ENCODE measurements around the gene ELF5. TPM values are rescaled to one million over a fixed set of nuclear protein-coding genes. Genes with fewer than 3 reads are reported as not detected.

Gene ELF5
- total and polyA plus RNA-seq, 2 of the 13 experiments (the other 11 are each of a cell fraction or from before 2014, with no cell fraction given), result 0.51 to 2.6 TPM

DNA sequence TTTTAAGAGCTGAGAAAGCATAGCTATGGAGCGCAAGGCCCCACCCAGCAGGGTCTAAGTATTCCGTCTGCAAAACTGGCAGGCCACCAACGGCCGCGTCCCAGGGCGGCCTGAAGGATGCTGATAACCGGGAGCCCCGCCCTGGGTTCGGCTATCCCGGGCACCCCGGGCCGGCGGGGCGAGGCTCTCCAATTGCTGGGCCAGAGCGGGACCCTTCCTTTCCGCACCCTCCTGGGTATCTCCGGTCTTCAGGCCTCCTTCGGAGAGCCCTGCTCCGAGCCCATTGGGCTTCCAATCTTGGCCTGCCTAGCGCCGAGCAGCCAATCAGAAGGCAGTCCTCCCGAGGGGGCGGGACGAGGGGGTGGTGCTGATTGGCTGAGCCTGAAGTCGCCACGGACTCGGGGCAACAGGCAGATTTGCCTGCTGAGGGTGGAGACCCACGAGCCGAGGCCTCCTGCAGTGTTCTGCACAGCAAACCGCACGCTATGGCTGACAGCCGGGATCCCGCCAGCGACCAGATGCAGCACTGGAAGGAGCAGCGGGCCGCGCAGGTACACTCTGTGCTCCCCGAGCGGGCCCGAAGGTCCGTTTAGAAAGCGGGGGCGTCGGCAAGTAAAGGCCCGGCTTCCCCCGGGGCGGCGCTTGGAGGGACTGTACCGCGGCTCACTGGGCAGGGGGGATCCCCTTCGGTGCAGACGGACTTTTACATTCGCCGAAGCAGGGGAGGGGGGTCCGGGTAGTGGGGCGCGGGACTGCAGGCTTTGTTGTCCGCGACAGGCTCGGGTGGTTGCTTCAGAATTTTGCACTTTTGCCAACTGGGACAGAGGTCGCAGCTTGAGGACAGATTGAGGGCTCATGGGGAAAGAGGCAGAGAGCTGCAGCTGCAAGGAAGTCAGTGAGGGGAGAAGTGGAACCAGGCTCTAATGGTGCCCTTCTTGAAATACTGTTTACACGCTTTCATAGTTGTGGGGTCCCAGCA is 74.8 kb downstream of the ELF5 start, which contains the start of gene CAT (continued):
- no peak for TF ChIP-seq TEF (CRISPR knock-in tag; IDR thresholded peaks at IDR 0.05)
- no peak; the same call in 1 of the 2 replicates for TF ChIP-seq ZBTB21 (CRISPR knock-in tag; IDR thresholded peaks at IDR 0.05)
- TF ChIP-seq, protein P1, sequence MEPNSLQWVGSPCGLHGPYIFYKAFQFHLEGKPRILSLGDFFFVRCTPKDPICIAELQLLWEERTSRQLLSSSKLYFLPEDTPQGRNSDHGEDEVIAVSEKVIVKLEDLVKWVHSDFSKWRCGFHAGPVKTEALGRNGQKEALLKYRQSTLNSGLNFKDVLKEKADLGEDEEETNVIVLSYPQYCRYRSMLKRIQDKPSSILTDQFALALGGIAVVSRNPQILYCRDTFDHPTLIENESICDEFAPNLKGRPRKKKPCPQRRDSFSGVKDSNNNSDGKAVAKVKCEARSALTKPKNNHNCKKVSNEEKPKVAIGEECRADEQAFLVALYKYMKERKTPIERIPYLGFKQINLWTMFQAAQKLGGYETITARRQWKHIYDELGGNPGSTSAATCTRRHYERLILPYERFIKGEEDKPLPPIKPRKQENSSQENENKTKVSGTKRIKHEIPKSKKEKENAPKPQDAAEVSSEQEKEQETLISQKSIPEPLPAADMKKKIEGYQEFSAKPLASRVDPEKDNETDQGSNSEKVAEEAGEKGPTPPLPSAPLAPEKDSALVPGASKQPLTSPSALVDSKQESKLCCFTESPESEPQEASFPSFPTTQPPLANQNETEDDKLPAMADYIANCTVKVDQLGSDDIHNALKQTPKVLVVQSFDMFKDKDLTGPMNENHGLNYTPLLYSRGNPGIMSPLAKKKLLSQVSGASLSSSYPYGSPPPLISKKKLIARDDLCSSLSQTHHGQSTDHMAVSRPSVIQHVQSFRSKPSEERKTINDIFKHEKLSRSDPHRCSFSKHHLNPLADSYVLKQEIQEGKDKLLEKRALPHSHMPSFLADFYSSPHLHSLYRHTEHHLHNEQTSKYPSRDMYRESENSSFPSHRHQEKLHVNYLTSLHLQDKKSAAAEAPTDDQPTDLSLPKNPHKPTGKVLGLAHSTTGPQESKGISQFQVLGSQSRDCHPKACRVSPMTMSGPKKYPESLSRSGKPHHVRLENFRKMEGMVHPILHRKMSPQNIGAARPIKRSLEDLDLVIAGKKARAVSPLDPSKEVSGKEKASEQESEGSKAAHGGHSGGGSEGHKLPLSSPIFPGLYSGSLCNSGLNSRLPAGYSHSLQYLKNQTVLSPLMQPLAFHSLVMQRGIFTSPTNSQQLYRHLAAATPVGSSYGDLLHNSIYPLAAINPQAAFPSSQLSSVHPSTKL (CRISPR knock-in tag; IDR thresholded peaks at IDR 0.05), result peak; percentile 47; the same call in 1 of the 2 replicates
- peak; percentile 77; the same call in 1 of the 2 replicates for TF ChIP-seq ZSCAN12 (CRISPR knock-in tag; IDR thresholded peaks at IDR 0.05)
- no peak for TF ChIP-seq MAFK (conservative IDR thresholded peaks at IDR 0.05 in 1 of 2, IDR thresholded peaks at IDR 0.05 in 1 of 2; ENCODE audit: low read length in 2 of 2)
- 0 out of 2 replicates have a peak, but pooled peaks have one; percentile 52 for TF ChIP-seq KDM4B (CRISPR knock-in tag; IDR thresholded peaks at IDR 0.05)
- TF ChIP-seq ZSCAN22 (CRISPR knock-in tag; IDR thresholded peaks at IDR 0.05), result no peak
- TF ChIP-seq ZNF816 (CRISPR knock-in tag; IDR thresholded peaks at IDR 0.05; ENCODE audit: borderline replicate concordance), result 0 out of 2 replicates have a peak, but pooled peaks have one; percentile 29
- TF ChIP-seq KLF6 (CRISPR knock-in tag; IDR thresholded peaks at IDR 0.05), result no peak
- 0 out of 3 replicates have a peak, but pooled peaks have one; percentile 44 for TF ChIP-seq MXI1 (IDR thresholded peaks at IDR 0.05; ENCODE audit: borderline replicate concordance, low read depth, low read length)
- TF ChIP-seq, protein P2, sequence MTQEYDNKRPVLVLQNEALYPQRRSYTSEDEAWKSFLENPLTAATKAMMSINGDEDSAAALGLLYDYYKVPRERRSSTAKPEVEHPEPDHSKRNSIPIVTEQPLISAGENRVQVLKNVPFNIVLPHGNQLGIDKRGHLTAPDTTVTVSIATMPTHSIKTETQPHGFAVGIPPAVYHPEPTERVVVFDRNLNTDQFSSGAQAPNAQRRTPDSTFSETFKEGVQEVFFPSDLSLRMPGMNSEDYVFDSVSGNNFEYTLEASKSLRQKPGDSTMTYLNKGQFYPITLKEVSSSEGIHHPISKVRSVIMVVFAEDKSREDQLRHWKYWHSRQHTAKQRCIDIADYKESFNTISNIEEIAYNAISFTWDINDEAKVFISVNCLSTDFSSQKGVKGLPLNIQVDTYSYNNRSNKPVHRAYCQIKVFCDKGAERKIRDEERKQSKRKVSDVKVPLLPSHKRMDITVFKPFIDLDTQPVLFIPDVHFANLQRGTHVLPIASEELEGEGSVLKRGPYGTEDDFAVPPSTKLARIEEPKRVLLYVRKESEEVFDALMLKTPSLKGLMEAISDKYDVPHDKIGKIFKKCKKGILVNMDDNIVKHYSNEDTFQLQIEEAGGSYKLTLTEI (CRISPR knock-in tag; conservative IDR thresholded peaks at IDR 0.05), result no peak
- no peak for TF ChIP-seq ZBTB49 (CRISPR knock-in tag; IDR thresholded peaks at IDR 0.05; ENCODE audit: borderline replicate concordance)
- TF ChIP-seq ZNF33B (CRISPR knock-in tag; IDR thresholded peaks at IDR 0.05), result peak; percentile 84
- TF ChIP-seq CBX2 (IDR thresholded peaks at IDR 0.05; ENCODE audit: low read depth, low read length), result no peak
- TF ChIP-seq CBX2 (CRISPR knock-in tag; IDR thresholded peaks at IDR 0.05; ENCODE audit: low read depth), result no peak
- TF ChIP-seq ZSCAN20 (CRISPR knock-in tag; IDR thresholded peaks at IDR 0.05; ENCODE audit: borderline replicate concordance), result no peak
- TF ChIP-seq SRSF4 (IDR thresholded peaks at IDR 0.05; ENCODE audit: low read depth, low read length, poor library complexity, severe bottlenecking), result no peak
- TF ChIP-seq CREB3 (CRISPR knock-in tag; IDR thresholded peaks at IDR 0.05), result 0 out of 2 replicates have a peak, but pooled peaks have one; percentile 25

Measured in HepG2 (cell line).